PC-3 (cell line): Measurements from ENCODE around the gene HSPB1. TPM values are rescaled to one million over a fixed set of nuclear protein-coding genes. Genes with fewer than 3 reads are reported as not detected.

Experiments
- ATAC-seq: fragments of 200-7000 bp; cut with Tn5 transposase; 2 replicates; pipeline ENCODE4 v1.9.1; 2020; ENCODE audit warnings: mild to moderate bottlenecking, moderate library complexity
- BruUV-seq: library from RNA; stranded (reverse); fragments of 400-500 nt; replicated peaks from 2 replicates; lab custom pipeline; 2021; lab: Mats Ljungman, UMichigan
- CTCF ChIA-PET: fragments of 300-600 bp; sonication (Branson Sonifier 250); formaldehyde crosslinking; loops from one replicate; lab custom pipeline; 2022; ENCODE audit warnings: antibody characterized with exemption; lab: Charles Lee
- POLR2A ChIA-PET: fragments of 300-600 bp; sonication (Branson Sonifier 250); formaldehyde crosslinking; loops from one replicate; lab custom pipeline; 2022; ENCODE audit warnings: antibody characterized with exemption; ENCODE audit not compliant: unreplicated experiment; lab: Charles Lee
- DNase-seq: peaks from one replicate; pipeline ENCODE4 v3.0.0-alpha.2; 2015
- H2AFZ ChIP-seq: fragments of 300-600 bp; sonication (generic); 2 replicates; pipeline ENCODE4 v1.6.0; 2016; ENCODE audit warnings: antibody characterized with exemption, low read length
- H3F3A ChIP-seq: fragments of 300-600 bp; sonication (generic); one replicate; pipeline ENCODE4 v1.6.0; 2017; ENCODE audit warnings: antibody characterized with exemption, low read length, control low read depth, mild to moderate bottlenecking; ENCODE audit not compliant: unreplicated experiment
- H3K27ac ChIP-seq: fragments of 300-600 bp; sonication (generic); 2 replicates; pipeline ENCODE4 v1.5.1; 2016; ENCODE audit warnings: mild to moderate bottlenecking, low read length
- H3K27me3 ChIP-seq: fragments of 300-600 bp; sonication (generic); 2 replicates; pipeline ENCODE4 v1.6.1; 2016; ENCODE audit warnings: low read length, mixed read lengths
- H3K36me3 ChIP-seq: fragments of 300-600 bp; sonication (generic); 2 replicates; pipeline ENCODE4 v1.6.1; 2016; ENCODE audit warnings: low read depth, mixed run types, low read length, mixed read lengths
- H3K4me1 ChIP-seq: fragments of 300-600 bp; sonication (generic); 2 replicates; pipeline ENCODE4 v1.5.1; 2016; ENCODE audit warnings: low read length; ENCODE audit not compliant: insufficient read depth
- H3K4me2 ChIP-seq: fragments of 300-600 bp; sonication (generic); 2 replicates; pipeline ENCODE4 v1.6.0; 2016; ENCODE audit warnings: low read length
- H3K4me3 ChIP-seq: fragments of 300-600 bp; sonication (generic); 2 replicates; pipeline ENCODE4 v1.5.1; 2016; ENCODE audit warnings: mild to moderate bottlenecking, low read length, mixed read lengths
- H3K79me2 ChIP-seq: fragments of 300-600 bp; sonication (generic); 2 replicates; pipeline ENCODE4 v1.6.1; 2017; ENCODE audit warnings: low read length, mixed read lengths
- H3K9ac ChIP-seq: fragments of 300-600 bp; sonication (generic); 2 replicates; pipeline ENCODE4 v1.6.0; 2016; ENCODE audit warnings: mild to moderate bottlenecking, low read length
- H3K9me2 ChIP-seq: fragments of 300-600 bp; sonication (generic); replicated peaks from 2 replicates; pipeline ENCODE4 v1.6.1; 2016; ENCODE audit warnings: mixed run types, low read length, mixed read lengths
- H3K9me3 ChIP-seq: fragments of 300-600 bp; sonication (generic); 2 replicates; pipeline ENCODE4 v1.6.1; 2016; ENCODE audit warnings: low read length, mixed read lengths
- H4K20me1 ChIP-seq: fragments of 300-600 bp; sonication (generic); 2 replicates; pipeline ENCODE4 v1.6.1; 2016; ENCODE audit warnings: low read length, mixed read lengths
- EZH2 ChIP-seq: fragments of 300-600 bp; sonication (generic); IDR thresholded peaks from one replicate; pipeline ENCODE4 v1.6.1; 2017; ENCODE audit warnings: antibody characterized with exemption, mild to moderate bottlenecking, low read length; ENCODE audit not compliant: unreplicated experiment
- EZH2phosphoT487 ChIP-seq: fragments of 300-600 bp; sonication (generic); IDR thresholded peaks from 2 replicates; pipeline ENCODE4 v1.6.1; 2018; ENCODE audit warnings: mild to moderate bottlenecking, antibody characterized with exemption, low read length, borderline replicate concordance
- intact Hi-C: fragments of 100-400 bp; cut with micrococcal nuclease; formaldehyde crosslinking; loops from 2 replicates; pipeline ENCODE4 v1.9.0; 2023
- total RNA-seq: library from RNA; depleted of rRNA; stranded (reverse); fragments of >200 nt; gene quantifications from 2 replicates; pipeline ENCODE4 v1.2.3, GENCODE V29; 2014
- TF ChIP-seq, protein P1 (sequence below): fragments of 300-600 bp; sonication (generic); conservative IDR thresholded peaks from 2 replicates; pipeline ENCODE4 v1.5.1; 2017; ENCODE audit warnings: antibody characterized with exemption, low read depth, mild to moderate bottlenecking, low read length

HSPB1 gene
- total RNA-seq, 1 experiment from 2014 or later = 166 TPM

DNA sequence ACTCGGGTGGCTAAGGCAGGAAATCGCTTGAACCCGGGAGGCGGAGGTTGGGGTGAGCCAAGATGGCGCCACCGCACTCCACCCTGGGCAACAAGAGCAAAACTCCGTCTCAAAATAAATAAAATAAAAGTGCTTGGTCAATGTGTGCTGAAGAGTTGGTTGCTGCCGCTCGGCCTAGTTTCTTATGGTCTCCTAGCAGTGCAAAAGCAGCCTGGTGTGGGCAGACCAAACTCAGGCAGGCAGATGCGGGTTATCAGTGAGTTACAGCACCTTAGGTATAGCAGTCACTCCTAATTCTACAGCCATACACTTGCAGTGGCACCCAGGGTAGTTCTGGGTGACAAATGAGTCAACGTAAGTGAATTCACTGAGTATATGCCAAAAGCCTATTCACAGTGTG, 22.6 kb downstream of the HSPB1 start:
- H4K20me1 ChIP-seq = peaks cover 32% of the 10 kb centered on the region
- no peaks in the 10 kb centered on the region for H3K27me3 ChIP-seq
- H3K4me3 ChIP-seq = no peak overlapping the region
- ChIA-PET CTCF (no interaction called here), POLR2A (no interaction called here)
- H3K79me2 ChIP-seq = peaks cover 55% of the 10 kb centered on the region
- H3K9me3 ChIP-seq = no peaks in the 10 kb centered on the region
- H3K9me2 ChIP-seq = no peaks in the 10 kb centered on the region
- no TSS peak for BruUV-seq
- H3K9ac ChIP-seq = no peak overlapping the region
- peaks cover 12% of the 10 kb centered on the region for H3F3A ChIP-seq
- intact Hi-C loops = no loop called here
- H3K4me1 ChIP-seq = no peaks in the 10 kb centered on the region
- H3K36me3 ChIP-seq = peaks cover 39% of the 10 kb centered on the region
- DNase-seq (no peak), ATAC-seq (no peak)
- H3K4me2 ChIP-seq = no peak overlapping the region
- TF ChIP-seq, protein P1, sequence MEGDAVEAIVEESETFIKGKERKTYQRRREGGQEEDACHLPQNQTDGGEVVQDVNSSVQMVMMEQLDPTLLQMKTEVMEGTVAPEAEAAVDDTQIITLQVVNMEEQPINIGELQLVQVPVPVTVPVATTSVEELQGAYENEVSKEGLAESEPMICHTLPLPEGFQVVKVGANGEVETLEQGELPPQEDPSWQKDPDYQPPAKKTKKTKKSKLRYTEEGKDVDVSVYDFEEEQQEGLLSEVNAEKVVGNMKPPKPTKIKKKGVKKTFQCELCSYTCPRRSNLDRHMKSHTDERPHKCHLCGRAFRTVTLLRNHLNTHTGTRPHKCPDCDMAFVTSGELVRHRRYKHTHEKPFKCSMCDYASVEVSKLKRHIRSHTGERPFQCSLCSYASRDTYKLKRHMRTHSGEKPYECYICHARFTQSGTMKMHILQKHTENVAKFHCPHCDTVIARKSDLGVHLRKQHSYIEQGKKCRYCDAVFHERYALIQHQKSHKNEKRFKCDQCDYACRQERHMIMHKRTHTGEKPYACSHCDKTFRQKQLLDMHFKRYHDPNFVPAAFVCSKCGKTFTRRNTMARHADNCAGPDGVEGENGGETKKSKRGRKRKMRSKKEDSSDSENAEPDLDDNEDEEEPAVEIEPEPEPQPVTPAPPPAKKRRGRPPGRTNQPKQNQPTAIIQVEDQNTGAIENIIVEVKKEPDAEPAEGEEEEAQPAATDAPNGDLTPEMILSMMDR = no peak
- TF ChIP-seq EZH2 (no peak), EZH2phosphoT487 (no peak)
- H3K27ac ChIP-seq = no peak overlapping the region
- H2AFZ ChIP-seq = no peak overlapping the region

DNA sequence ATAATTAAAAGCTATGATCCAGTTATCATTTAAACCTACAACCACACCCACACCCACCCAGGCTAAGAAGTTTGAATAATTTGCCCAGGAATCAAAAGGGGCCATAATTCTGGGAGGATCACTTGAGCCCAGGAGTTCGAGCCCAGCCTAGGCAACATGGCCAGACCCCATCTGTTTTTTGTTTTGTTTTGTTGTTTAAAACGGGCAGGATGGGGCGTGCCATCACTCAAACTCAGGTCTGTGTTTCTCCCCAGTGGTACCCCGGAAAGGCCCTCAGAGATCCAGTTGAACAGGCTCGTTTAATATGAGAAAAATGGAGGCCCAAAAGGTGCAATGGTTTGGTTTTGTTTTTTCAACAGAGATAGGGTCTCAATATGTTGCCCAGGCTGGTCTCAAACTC, 23.3 kb downstream of the HSPB1 start:
- Histone ChIP-seq H3K27me3 (no peaks in the 10 kb centered on the region), H2AFZ (no peak overlapping the region), H3K4me2 (no peak overlapping the region), H3K4me1 (no peaks in the 10 kb centered on the region), H3K27ac (no peak overlapping the region), H3K36me3 (peaks cover 39% of the 10 kb centered on the region), H3K4me3 (no peak overlapping the region), H4K20me1 (peaks cover 39% of the 10 kb centered on the region), H3K79me2 (peaks cover 63% of the 10 kb centered on the region), H3K9me3 (no peaks in the 10 kb centered on the region), H3K9ac (no peak overlapping the region), H3F3A (peaks cover 12% of the 10 kb centered on the region), H3K9me2 (no peaks in the 10 kb centered on the region)
- ChIA-PET POLR2A (no interaction called here), CTCF (no interaction called here)
- intact Hi-C loops = no loop called here
- DNase-seq = no peak
- TF ChIP-seq EZH2phosphoT487 = no peak
- TF ChIP-seq, protein P1 = no peak
- TF ChIP-seq EZH2 = no peak
- no TSS peak for BruUV-seq
- ATAC-seq = no peak

DNA sequence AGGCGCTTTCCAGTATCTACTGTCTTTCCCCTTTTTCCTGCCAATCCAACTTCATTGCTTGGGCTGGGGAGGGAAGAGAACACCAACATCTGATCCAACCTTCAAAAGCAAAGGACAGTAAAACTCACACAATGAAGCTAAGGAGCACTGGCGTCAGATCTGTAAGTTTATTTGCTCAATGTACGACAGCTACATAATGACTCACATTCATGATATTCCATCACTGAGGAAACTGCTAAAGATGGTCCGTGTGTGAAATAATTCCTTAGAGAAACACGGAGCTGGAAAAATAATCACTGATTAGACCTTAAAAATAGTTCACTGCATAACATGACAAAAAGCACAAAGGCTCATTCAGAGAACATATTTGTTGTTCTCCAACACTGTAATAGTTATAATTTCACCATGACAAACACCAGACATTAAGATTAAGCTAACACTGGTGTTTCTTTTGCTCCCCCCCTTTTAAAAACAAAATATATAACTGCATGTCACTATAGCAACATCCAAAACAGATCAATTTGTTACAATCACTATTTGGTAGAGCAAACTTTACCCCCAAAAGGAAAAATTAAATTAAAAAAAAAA, 24.3 kb downstream of the HSPB1 start:
- H4K20me1 ChIP-seq = peaks cover 47% of the 10 kb centered on the region
- H3K9me2 ChIP-seq = no peaks in the 10 kb centered on the region
- no peaks in the 10 kb centered on the region for H3K27me3 ChIP-seq
- H3K4me1 ChIP-seq = no peaks in the 10 kb centered on the region
- no peak overlapping the region for H3K9ac ChIP-seq
- peaks cover 44% of the 10 kb centered on the region for H3K36me3 ChIP-seq
- no peak overlapping the region for H3K27ac ChIP-seq
- CTCF ChIA-PET = no interaction called here
- BruUV-seq = no TSS peak
- no peak for TF ChIP-seq EZH2phosphoT487
- TF ChIP-seq EZH2 = no peak
- TF ChIP-seq, protein P1 = no peak
- no peak overlapping the region for H2AFZ ChIP-seq
- ATAC-seq = peak; percentile 80
- POLR2A ChIA-PET = interaction anchor here (0.6 to 1.1 kb wide), 2 partner anchors 21 to 32 kb away, joined by 5 to 7 read pairs; partner anchors contain the start of gene YWHAG
- intact Hi-C loops = no loop called here
- H3K4me3 ChIP-seq = no peak overlapping the region
- DNase-seq = peak; percentile 42
- no peak overlapping the region for H3K4me2 ChIP-seq
- H3K79me2 ChIP-seq = peaks cover 72% of the 10 kb centered on the region
- H3K9me3 ChIP-seq = no peaks in the 10 kb centered on the region
- peaks cover 12% of the 10 kb centered on the region for H3F3A ChIP-seq
